Measurements from ENCODE around the gene GRAMD2B.
"Not testable (repeated sequence)": the region's sequence is repeated elsewhere in the genome, so short reads cannot be mapped to it uniquely, and the experiment has no call there.

The GRAMD2B gene

DNA sequence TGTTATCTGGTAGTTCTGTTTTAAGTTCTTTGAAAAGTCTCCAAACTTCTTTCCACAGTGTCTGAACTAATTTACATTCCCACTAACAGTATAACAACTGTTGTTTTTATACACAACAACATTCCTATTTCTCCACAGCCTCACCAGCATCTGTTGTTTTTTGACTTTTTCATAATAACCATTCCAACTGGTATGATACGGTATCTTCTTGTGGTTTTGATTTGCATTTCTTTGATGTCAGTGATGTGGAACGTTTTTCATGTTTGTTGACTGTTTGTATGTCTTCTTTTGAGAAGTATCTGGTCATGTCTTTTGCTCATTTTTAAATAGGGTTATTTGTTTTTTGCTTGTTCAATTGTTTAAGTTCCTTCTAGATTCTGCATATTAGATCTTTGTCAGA lies 12.6 kb upstream of the GRAMD2B start:
- DNase-seq (ENCODE audit: low spot score): no peak

DNA sequence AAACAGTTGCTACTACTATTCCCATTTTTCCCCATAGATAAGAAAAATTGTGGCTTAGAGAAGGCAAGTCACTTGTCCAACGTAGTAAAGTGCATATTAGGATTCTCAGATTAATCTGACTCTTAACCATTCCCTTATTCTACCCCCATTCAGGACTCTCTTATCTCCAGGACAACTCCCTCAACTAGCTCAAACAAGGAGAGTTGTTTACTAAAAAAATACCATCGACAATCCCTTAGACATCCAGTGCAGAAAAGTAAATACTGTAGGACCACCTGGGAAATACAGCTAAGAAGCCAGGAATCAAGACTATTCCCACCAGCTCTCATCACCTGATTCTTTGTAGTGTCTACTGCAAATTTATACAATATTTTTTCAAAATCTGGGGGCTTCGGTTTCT lies 9.4 kb upstream of the GRAMD2B start:
- DNase-seq (ENCODE audit: low spot score): no peak

DNA sequence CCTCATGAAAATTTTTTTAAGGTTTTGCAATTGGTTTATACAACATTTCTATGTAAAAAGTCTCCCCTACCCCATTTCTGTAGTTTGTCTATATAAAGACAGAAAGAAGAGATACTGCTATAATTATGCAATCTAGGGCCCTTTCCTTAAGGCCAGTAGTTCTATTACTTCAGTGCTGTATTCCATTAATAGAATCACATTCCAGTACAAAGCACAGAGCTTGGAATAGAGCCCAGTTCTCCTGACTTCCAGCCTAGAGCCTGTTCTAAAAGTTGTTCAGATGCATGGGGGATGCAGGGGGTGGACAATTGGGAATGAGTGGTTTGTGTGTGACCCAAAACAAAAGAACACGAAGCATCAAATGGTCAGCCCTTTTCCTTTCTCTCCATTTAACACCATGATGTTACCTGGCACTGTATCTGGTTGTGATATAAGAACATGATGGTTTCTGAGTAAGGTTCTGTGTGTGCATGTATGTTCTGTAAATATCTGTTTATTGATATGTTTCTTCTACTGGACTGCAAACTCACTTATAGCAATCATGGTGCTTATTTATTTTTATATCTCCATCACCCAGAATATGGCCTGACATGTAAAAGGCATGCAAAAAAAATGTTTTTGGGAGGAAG lies 8.2 kb upstream of the GRAMD2B start:
- no peak for DNase-seq (ENCODE audit: low spot score)

DNA sequence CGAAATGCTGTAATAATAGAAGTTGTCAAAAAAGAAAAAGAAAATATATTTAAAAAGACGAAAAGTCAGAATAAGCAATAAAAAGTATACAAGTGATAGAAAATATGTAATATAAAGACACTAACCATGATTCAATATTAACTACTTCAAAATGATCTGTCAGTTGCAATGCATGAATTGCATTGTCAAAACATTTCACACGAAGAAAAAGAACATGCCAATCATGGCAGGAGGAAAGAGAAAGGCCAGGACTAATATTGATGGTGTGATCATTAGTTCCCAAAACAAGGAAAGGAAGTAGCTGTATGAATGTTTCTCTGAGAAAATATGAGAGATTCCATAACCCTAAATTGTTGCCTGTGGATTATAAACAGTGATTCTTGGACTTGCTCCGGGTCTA lies 7.4 kb upstream of the GRAMD2B start:
- no peak for DNase-seq (ENCODE audit: low spot score)

DNA sequence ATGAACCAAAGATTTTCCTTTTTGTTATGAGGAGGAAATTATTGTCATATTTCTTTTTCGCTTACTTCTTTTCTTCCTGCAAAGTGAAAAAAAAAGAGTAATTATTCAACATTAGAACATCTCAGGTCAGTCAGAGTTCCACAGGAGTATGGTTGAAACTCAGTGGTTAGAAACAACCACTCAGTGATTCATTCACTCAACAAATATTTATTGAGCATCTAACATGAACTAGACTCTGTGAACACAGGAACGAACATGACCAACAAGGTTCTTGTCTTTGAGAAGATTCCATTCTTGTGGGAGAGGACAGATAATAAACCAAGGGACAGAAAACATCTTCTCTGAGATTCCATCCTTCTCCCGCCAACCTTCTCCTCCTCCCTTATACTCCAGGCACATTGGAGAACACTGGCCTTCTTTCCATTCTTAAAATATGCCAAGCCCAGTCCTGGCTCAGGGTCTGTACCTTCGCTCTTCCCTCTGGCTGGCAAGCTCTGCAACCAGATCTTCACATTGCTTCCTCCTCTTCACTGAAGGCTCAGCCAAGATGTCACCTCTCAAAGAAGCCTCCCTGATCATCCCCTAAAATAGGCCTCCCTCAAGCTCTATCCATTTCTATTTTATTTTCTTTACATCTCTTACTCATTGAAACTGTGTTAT lies 6.8 kb upstream of the GRAMD2B start:
- no peak for DNase-seq (ENCODE audit: low spot score)

DNA sequence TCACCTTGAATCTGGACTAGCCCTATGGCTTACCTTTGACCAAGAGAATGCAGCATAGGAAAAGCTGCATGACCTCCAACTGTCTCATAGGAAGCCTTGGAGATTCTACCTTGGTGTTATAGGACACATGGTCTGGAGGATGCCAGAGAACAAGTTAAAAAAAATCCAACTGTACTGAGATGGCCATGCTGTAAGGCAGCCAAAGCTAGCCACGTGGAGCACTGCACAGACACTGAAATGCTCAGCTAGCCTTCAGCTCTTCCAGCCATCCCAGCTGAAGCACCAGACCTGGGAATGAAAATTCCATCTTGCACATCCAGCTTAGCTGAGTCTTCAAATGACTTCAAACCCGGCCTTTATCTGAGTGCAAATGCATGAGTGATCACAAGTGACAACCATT lies 6.0 kb upstream of the GRAMD2B start:
- DNase-seq (ENCODE audit: low spot score): no peak

DNA sequence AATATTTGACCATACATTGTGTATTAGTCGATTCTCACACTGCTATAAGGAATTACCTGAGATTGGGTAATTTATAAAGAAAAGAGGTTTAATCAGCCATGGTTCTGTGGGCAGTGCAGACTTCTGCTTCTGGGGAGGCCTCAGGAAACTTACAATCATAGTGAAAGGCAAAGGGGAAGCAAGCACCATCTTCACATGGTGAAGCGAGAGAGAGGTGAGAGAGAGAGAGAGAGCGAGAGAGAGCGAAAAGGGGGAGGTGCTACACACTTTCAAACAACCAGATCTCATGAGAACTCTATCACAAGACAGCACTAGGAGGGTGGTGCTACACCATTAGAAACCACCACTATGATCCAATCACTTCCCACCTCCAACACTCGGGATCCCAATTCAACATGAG lies 4.1 kb upstream of the GRAMD2B start:
- DNase-seq (ENCODE audit: low spot score): no peak

DNA sequence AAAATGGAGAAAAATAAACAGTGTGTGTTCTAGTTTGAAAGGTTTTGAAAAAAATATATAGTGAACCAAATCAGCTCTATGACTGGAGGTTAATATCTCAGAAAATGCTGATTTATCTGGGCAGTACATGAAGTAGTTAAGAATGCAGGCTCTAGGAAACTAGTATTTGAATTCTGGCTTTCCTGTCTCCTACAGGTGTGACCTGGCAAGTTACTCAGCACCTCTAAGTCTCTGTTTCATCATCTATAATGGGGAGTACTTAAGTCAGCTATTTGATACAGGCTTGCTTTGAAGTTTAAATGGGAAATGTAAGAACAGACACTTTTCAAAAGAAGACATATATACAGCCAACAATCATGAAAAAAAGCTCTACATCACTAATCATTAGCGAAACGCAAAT lies 5.2 kb downstream of the GRAMD2B start:
- DNase-seq (ENCODE audit: low spot score): no peak

DNA sequence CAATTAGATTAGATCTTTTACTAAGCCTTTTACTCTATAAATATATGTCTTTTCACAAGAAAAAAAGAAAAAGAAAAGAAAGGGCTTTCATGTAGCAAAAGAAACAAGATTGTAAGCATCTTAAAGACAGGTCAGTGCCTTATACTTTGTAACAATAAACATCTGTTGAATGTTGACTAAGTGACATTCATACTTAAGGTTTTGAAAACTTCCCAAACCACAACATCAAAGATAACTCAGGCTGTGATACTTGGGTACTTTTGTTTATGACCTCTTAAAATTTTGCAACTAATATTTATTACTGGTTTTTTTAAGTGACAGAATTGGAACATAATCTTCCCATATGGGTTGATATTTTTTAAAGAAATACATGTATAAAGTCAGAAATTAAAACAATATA lies 7.4 kb downstream of the GRAMD2B start:
- DNase-seq (ENCODE audit: low spot score): no peak

DNA sequence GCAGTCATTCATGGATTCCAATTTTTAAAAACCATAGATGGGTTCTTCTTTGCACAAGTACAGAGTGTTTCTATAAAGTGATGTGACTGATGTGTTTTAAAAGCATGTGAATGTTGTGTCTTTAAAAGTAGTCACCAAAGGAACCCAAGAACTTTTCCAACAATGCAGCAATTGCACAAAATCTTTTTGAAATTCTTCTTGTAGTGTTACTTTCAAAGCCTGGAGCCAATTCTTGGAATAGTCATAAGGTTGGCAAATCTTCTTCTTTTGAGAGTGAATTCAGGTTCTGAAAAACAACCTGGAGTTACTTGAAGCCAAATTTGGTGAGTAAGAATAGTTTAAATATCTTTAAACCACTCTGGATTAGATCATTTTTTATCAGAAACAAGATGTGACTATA lies 10.5 kb downstream of the GRAMD2B start:
- DNase-seq (ENCODE audit: low spot score): no peak

DNA sequence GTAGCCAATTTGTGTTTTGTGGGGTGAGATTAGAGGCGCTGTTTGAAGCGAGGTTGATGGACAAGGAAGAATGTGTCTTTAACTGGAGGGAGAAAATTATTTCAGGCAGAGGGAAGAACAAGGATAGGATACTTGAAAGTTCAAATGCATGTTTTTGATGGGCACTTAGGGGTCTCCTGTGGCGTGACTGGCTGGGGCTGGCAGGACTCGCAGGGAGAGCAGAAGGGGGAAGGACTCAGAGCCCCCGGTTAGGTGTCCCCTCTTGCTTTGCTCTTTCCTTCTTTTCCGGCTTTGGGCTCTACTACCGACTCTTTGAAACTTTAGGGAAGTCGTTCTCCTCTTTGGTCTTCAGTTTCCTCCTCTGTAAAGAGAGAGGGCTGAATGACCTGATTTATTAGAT lies 12.1 kb downstream of the GRAMD2B start:
- DNase-seq (ENCODE audit: low spot score): no peak

DNA sequence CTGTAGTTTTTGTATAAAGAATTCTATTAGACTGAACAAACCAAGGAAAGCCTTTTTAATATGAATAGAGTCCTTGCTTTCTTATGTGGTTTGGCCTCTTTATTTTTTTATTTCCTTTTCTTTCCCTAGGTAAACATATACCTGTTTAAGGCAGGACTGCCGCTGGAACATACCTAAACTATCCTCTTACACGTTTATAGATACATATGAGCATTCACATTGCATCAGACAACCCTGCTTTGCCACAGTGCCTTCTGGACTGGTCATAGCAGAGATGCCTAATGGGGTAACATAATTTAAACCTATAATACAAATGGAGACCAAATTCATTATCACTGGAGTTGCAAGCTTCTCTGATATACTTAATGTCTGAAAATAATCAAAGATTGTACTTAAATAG lies 12.5 kb downstream of the GRAMD2B start:
- DNase-seq (ENCODE audit: low spot score): no peak

DNA sequence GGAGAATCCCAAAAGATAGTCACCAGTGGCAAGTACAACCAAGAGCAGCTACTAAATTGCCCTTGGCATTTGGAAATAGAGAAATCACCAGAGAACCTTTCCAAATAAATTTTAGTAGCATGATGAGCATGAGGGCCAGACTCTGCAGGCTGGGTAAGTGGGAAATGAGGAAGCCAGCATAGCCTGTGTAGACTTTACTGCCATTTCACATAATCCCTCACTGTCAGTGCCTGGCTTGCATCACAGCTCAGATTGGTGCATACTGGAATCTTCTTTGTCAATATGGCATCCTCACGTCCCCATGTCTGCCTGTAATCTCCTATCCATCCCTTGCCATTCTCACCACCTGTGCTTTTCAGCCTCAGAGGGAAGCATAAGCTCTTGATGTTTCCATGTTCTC lies 14.5 kb downstream of the GRAMD2B start:
- no peak for DNase-seq (ENCODE audit: low spot score)

DNA sequence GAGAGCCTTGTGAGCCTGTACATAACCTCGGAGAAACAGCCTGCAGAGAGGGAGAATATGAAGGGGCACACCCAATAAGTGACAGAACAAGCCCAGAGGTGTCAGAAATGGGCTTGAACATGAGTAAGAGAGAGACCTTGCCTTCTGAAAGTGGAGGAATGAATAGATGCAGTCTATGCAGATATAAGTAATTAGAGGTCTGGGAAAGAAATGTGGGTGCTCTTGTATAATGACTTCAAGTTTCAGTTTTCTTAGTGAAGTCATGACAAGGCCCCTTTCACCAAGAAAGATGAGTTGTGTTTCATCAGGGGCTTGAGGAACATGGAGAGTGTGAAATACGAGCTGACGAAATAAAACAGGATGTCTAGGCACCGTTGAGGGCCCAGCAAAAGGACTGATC lies 15.1 kb downstream of the GRAMD2B start:
- no peak for DNase-seq (ENCODE audit: low spot score)

DNA sequence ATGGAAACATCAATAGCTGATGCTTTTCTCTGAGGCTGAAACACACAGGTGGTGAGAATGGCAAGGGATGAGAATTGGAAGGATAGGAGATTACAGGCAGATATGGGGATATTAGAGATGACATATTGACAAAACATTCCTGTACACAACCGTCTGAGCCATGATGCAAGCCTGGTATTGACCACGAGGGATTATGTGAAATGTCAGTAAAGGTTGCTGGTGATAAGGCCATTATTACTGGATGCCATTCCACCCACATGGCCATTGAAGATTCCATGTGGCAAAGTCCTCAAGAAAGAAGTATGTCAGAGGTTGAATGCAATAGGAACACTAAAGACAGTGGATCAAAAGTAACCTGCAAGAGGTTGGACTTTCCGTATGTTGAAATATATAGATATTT lies 15.7 kb downstream of the GRAMD2B start:
- no peak for DNase-seq (ENCODE audit: low spot score)

DNA sequence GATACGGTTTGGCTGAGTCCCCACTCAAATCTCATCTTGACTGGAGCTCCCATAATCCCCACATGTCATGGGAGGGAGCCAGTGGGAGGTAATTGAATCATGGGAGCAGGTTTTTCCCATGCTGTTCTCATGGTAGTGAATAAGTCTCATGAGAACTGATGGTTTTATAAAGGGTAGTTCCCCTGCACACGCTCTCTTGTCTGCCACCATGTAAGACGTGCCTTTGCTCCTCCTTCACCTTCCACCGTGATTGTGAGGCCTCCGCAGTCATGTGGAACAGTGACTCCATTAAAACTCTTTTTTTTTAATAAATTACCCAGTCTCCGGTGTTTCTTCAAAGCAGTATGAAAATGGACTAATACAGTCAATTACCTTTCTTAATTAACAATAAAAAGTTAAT lies 16.5 kb downstream of the GRAMD2B start:
- not testable (repeated sequence) for DNase-seq (ENCODE audit: low spot score)

DNA sequence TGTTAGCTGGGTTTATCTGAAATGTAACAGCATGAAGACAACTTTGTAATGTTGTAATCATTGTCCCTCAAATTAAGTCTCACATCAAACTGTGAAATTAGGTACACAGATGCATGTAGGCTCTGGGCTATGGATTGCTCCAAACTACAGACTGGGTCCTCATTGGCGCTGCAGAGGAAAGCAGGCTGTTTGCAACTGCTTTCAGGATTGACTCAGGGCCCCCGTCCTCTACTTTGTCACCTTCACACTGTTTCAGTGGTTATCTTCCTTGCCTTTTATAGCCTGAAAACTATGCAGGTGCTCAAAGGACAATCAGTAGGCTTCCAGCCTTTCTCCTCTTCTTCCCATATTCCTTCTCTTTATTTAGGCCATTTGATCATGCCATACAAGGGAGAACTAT lies 18.0 kb downstream of the GRAMD2B start:
- no peak for DNase-seq (ENCODE audit: low spot score)

DNA sequence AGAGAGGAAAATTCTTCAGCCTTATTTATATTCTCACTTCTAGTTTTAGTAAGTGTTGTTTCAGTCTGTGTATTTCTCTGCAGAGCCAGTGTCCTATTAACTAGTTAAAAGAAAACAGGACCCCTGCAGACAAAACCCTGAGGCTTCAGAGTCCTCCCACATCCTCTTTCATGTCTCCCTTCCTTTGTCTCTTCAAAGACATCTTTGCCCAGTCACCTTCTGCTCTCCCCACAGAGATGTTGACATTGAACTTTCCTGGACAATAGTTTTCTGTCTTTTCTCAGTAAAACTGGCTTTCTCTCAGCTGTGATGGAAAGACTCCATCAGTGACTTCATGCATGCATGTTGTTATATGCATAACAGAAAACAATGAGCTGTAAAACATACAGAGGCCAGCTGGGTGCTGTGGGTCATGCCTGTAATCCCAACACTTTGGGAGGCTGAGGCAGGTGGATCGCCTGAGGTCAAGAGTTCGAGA lies 20.2 kb downstream of the GRAMD2B start:
- DNase-seq (ENCODE audit: low spot score): no peak

DNA sequence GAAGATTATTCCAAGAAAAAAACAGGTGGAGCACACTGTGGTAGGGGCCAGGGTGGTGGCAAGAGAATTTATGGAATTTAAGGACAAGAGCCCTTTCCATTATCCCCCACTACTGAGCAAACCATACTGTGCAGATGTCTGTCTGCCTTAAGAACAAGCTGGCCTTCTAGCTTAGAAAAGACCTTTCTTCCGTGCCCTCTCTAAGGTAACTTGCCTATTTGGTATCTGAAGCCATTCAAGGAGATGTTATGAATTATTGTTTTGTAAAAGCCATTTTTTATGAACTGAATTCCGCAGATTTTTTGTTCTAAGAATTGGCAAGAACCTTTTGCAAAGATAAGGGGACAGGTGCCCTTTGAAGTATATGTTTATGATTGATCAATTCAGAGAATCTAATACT lies 20.9 kb downstream of the GRAMD2B start:
- DNase-seq (ENCODE audit: low spot score): no peak

DNA sequence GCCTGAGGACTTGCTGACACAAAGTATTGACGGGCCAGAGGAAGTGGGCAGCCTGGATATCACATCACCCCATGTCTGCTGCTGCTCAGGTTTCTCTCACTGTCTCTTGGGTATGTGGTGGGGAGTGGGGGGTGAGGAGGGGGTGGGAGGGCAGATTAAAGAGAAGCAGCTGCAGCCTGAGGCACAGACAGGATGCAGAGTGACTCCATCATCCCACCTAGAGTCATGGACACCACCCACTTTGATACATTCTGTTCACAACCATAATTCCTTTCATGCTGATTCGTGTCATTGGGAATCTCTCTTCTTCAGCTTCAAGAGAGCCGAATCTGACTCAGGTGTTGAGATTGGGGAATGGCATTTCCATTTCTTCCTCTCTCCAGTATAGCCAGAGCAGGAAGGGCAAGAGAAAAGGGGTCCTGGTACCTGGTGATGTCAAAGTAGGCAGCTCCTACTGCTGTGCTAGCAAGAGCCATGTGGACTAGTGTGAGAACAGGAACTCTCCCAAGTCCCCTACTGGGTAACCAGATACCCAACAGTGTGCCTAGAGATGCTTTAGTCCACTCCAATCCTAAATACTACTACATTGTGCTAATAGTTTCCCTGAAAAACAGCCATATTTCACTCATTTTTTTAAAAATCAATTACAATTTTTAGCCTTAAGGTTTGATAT lies 22.4 kb downstream of the GRAMD2B start:
- no peak for DNase-seq (ENCODE audit: low spot score)

DNA sequence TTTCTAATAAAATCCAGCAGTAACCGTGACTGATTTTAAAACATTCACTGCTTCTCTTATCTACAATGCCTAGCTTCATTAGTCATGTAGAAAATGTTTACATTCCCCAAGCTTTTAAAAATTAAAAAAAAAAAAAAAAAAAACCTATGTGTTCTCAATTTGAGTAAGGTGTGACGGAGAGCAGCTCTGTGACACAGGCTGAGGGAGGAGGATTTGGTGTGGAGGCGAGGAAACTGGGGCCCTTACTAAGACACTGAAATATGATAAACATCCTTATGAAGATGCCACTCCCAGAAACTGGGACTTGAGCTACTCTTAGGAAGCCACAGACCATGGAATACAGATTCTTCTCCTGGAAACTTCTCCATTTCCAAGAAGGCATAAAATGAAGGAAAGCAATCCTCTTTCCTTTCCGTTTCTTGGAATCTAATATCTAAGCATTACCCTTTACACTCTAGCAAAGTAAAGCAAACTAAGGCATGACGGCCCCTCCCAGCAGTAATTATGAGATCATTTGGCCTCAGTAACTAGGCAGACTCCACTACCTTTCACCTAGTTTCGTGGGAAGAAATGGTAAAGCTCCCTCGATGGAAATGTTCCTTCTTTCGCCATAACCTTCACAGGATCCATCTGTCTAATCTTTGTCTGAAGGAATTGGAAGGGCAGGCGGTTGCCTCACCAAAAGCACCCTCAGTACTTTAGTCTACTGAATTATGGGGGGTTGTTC lies 23.5 kb downstream of the GRAMD2B start:
- DNase-seq (ENCODE audit: low spot score): no peak

DNA sequence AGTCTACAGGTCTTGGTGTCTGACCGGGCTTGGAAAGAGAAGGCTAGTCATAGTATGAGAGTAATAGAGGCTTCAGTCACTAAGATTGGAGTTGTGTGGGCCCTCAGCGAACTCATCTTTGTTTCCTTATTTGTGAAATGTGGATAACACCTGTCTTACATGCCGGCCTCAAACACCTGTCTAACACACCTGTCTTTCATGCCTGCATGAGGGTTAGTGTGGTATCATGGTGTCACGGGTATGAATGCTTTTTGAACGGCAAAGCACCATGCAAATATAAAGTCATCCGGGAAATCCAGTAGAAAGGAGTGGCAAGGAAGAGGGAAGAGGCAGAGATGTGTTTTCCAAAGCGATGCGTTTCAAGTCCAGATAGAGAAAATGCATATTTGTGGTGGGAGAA lies 25.5 kb downstream of the GRAMD2B start:
- DNase-seq (ENCODE audit: low spot score): no peak

DNA sequence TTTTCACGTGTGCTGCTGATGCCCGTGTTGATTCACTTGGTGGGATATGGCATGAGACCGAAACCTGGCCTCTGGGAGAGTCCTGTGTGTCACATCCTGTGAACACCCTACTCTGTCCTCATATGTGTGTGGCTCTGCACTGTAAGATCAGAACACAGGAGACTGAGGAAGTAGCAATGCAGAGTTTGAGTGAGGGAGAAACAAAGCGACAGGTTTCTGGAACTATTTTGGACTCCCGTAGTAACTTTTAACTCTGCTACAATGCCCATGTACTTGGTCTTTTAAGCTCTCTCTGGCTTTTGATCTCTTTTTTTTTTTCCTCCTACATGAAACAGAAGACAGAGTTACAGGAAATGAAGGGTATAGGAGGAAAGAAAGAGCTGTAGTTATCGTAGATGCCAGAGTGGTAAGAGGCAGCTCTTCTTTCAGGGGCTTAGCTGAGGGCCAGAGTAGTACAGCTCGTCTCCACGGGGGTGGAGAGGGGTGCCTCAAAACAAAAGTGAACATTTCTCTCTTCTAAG lies 26.6 kb downstream of the GRAMD2B start:
- DNase-seq (ENCODE audit: low spot score): no peak
